SK-N-SH treated with all-trans-retinoic acid at 6 μM for 48 hours (cell line): ENCODE data around the gene ARHGAP15.

Source experiments
- CSRNP3 ChIP-seq: fragments of 250-450 bp; sonication (Bioruptor Pico); IDR thresholded peaks from 2 replicates; pipeline ENCODE4 v1.5.1; 2021; ENCODE audit warnings: mild to moderate bottlenecking, moderate library complexity
- TOX ChIP-seq: fragments of 250-450 bp; sonication (Bioruptor Pico); IDR thresholded peaks from 2 replicates; pipeline ENCODE4 v1.8.0; 2021; ENCODE audit warnings: mild to moderate bottlenecking, moderate library complexity, borderline replicate concordance
- ZFP3 ChIP-seq: fragments of 250-450 bp; sonication (Bioruptor Pico); IDR thresholded peaks from 2 replicates; pipeline ENCODE4 v1.5.0; 2020; ENCODE audit warnings: mild to moderate bottlenecking, moderate library complexity
- ZNF70 ChIP-seq: fragments of 450-650 bp; formaldehyde crosslinking; IDR thresholded peaks from 2 replicates; pipeline ENCODE4 v1.5.0; 2020; ENCODE audit warnings: mild to moderate bottlenecking, moderate library complexity

DNA sequence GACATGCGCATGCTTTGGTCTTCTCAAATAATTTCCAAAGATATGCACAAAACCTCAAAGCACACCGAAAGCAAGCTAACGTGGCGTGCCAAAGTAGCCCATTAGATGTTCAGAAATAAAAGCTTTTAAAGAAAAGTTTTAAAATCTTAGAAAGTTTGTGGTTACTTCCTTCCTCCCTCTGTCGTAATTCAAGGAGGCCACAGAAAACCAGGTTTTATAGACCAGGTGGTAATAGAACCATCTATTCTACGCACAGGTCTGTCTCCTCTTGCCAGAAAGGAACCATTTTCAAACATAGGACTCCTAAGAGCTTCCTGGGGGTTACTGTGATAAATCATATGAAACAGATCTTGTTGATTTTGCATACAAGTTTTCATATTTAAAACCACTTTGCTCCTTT is 487.2 kb downstream of the ARHGAP15 start:
- TF ChIP-seq CSRNP3 (CRISPR knock-in tag) = no peak
- no peak for TF ChIP-seq TOX
- no peak for TF ChIP-seq ZFP3 (CRISPR knock-in tag)
- no peak for TF ChIP-seq ZNF70 (CRISPR knock-in tag)
